DMS114 treated with DMSO at 0.1 percent for 48 hours (cell line): ENCODE measurements around the gene GPSM1.

Experiments
- DNase-seq: peaks from one replicate; lab custom pipeline; 2025; ENCODE audit not compliant: unreplicated experiment; lab: John Stamatoyannopoulos, UW

GPSM1 gene

GRCh38 chr9:136358888-136359287 lies 31.5 kb downstream of the GPSM1 start:
- DNase-seq, result no peak

- no peak for DNase-seq
Measured at GRCh38 chr9:136359774-136360718, 32.7 kb downstream of the GPSM1 start.

- DNase-seq, result no peak
Measured at GRCh38 chr9:136361047-136361753, 33.9 kb downstream of the GPSM1 start.

- DNase-seq, result no peak
Measured at GRCh38 chr9:136361754-136362449, 34.6 kb downstream of the GPSM1 start.

- no peak for DNase-seq
Measured at GRCh38 chr9:136362450-136362784, 35.1 kb downstream of the GPSM1 start.

- DNase-seq, result peak; percentile 64
Measured at GRCh38 chr9:136363106-136363948, 36.0 kb downstream of the GPSM1 start, which contains the start of gene DNLZ. Gene DNLZ, minus strand, starts transcription at chr9:136363744. Its CDS starts 30 bp downstream, at chr9:136363714.

GRCh38 chr9:136363949-136364748 lies 36.8 kb downstream of the GPSM1 start:
- no peak for DNase-seq

GRCh38 chr9:136364942-136365774 lies 37.8 kb downstream of the GPSM1 start:
- no peak for DNase-seq

- DNase-seq, result no peak
Measured at GRCh38 chr9:136365775-136366222, 38.5 kb downstream of the GPSM1 start.

GRCh38 chr9:136366826-136367225 lies 39.5 kb downstream of the GPSM1 start:
- no peak for DNase-seq

- DNase-seq, result no peak
Measured at GRCh38 chr9:136367296-136368145, 40.2 kb downstream of the GPSM1 start.

GRCh38 chr9:136368190-136368589 lies 40.9 kb downstream of the GPSM1 start:
- no peak for DNase-seq

- DNase-seq, result no peak
Measured at GRCh38 chr9:136370037-136370436, 42.7 kb downstream of the GPSM1 start.

GRCh38 chr9:136370687-136371532 lies 43.6 kb downstream of the GPSM1 start:
- DNase-seq, result no peak

GRCh38 chr9:136371533-136371880 lies 44.2 kb downstream of the GPSM1 start:
- no peak for DNase-seq

GRCh38 chr9:136372006-136372405 lies 44.7 kb downstream of the GPSM1 start:
- no peak for DNase-seq
